Activated T-cell treated with anti-CD3 and anti-CD28 coated beads, Interleukin-2, amount 50 U/mL, for 72 hours (primary cell): ENCODE data around the gene LRMDA. TPM values are rescaled to one million over a fixed set of nuclear protein-coding genes. Genes with fewer than 3 reads are reported as not detected.

Experiments
- ATAC-seq, 2 donors: fragments of 150-1000 bp; cut with Tn5 transposase; replicated peaks in 1 of 2; 2 replicates each; pipeline ENCODE4 v1.10.0; 2021; ENCODE audit warnings: moderate library complexity in 2 of 2, mild to moderate bottlenecking in 1 of 2
- DNase-seq, 2 donors: peaks; one replicate each; pipeline ENCODE4 v3.0.0; 2021 to 2022; ENCODE audit warnings: mixed read lengths in 1 of 2
- H3K27ac Mint-ChIP-seq: one replicate; pipeline ENCODE4 v1.8.0; 2022; ENCODE audit warnings: mild to moderate bottlenecking, moderate library complexity, mixed read lengths
- H3K27me3 Mint-ChIP-seq: one replicate; pipeline ENCODE4 v1.8.0; 2022; ENCODE audit warnings: low read depth, mixed read lengths
- H3K36me3 Mint-ChIP-seq, 2 donors: one replicate each; pipeline ENCODE4 v1.8.0; 2022; ENCODE audit warnings: mixed read lengths in 2 of 2, mild to moderate bottlenecking in 1 of 2; ENCODE audit not compliant: insufficient read depth in 2 of 2
- H3K4me1 Mint-ChIP-seq: one replicate; pipeline ENCODE4 v1.8.0; 2022; ENCODE audit warnings: low read depth, mixed read lengths
- H3K4me3 Mint-ChIP-seq, 2 donors: one replicate each; pipeline ENCODE4 v1.8.0; 2022; ENCODE audit warnings: mild to moderate bottlenecking in 2 of 2, mixed read lengths in 2 of 2, moderate library complexity in 2 of 2
- H3K9me3 Mint-ChIP-seq, 2 donors: one replicate each; pipeline ENCODE4 v1.8.0; 2022; ENCODE audit warnings: mixed read lengths in 2 of 2
- total RNA-seq, 2 donors: library from RNA; stranded (reverse); gene quantifications; one replicate each; pipeline ENCODE4 v1.2.3, GENCODE V29; 2022

The LRMDA gene
- total RNA-seq, 2 donors from 2014 or later, result not detected

DNA sequence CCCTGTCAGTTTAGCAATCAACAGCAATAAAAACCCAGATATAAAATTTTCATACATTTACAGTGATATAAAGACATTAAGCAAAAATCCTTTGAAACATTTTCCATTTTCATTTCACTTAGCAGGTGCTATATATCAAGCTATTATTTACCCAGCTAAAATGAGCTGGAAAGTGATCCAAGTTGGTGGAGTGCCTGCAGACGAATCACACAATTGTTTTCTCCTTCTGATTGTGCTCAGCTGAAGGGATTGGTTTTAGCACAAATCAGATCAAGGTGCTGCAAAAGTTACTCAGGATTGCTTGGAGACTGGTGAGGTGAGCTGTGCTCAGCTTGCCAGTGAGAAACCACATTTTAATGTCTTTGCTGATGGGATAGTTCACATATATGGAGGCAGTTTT, 138.1 kb downstream of the LRMDA start:
- no peaks in the 10 kb centered on the region for H3K27me3 Mint-ChIP-seq
- ATAC-seq (no peak), DNase-seq (no peak)
- H3K9me3 Mint-ChIP-seq, result peaks cover 4 to 12% of the 10 kb centered on the region in 2 donors
- peaks cover 0 to 1% of the 10 kb centered on the region in 2 donors for H3K36me3 Mint-ChIP-seq
- no peaks in the 10 kb centered on the region for H3K4me1 Mint-ChIP-seq
- no peak overlapping the region for H3K27ac Mint-ChIP-seq
- H3K4me3 Mint-ChIP-seq, result no peak overlapping the region

DNA sequence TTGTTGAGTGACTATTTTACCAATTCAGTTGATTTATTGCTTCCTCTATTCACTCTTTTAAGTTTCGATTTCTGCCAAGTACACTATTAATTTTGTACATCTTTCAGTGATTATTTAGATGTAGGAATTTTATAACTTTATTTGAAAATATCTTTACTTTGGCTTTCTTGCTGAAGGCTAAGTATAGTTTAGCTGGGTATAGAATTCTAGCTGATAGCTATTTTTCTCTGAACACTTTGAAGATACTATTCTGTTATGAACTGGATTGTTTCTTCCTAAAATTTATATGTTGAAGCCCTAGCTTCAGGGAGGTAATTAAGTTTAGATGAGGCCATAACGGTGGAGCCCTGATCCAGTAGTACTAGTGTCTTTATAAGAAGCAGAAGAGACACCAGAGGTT, 141.1 kb downstream of the LRMDA start:
- no peak overlapping the region for H3K4me3 Mint-ChIP-seq
- H3K4me1 Mint-ChIP-seq, result no peaks in the 10 kb centered on the region
- no peaks in the 10 kb centered on the region for H3K27me3 Mint-ChIP-seq
- DNase-seq, result no peak
- peaks cover 1 to 18% of the 10 kb centered on the region in 2 donors for H3K9me3 Mint-ChIP-seq
- no peak overlapping the region for H3K27ac Mint-ChIP-seq
- H3K36me3 Mint-ChIP-seq, result peaks cover 0 to 4% of the 10 kb centered on the region in 2 donors
- ATAC-seq, result no peak

DNA sequence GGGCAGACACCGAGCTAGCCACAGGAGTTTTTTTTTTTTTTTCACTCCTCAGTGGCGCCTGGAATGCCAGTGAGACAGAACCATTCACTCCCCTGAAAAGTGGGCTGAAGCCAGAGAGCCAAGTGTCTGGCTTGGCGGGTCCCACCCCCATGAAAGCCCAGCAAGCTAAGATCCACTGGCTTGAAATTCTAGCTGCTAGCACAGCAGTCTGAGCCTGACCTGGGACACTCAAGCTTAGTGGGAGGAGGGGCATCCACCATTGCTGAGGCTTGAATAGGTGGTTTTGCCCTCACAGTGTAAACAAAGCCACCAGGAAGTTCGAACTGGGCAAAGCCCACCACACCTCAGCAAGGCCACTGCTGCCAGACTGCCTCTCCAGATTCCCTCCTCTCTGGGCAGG, 144.5 kb downstream of the LRMDA start:
- Mint-ChIP-seq H3K27me3 (no peaks in the 10 kb centered on the region), H3K27ac (no peak overlapping the region), H3K4me1 (no peaks in the 10 kb centered on the region), H3K9me3 (peaks cover 11 to 31% of the 10 kb centered on the region in 2 donors), H3K36me3 (peaks cover 0 to 5% of the 10 kb centered on the region in 2 donors), H3K4me3 (no peak overlapping the region)
- no peak for ATAC-seq
- no peak for DNase-seq

DNA sequence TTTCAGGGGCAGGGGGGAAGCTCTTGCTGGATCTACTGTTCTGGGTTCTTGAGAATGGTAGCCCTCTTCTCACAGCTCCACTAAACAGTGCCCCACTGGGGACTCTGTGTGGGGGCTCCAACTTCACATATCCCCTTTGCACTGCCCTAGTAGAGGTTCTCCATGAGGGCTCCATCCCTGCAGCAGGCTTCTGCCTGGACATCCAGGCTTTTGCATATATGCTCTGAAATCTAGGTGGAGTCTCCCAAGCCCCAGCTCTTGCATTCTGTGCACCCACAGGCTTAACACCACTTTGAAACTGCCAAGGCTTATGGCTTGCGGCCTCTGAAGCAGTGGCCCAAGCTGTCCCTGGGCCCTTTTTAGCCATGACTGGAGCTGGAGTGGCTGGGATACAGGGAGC, 150.7 kb downstream of the LRMDA start:
- H3K9me3 Mint-ChIP-seq, result peaks cover 21 to 34% of the 10 kb centered on the region in 2 donors
- H3K27me3 Mint-ChIP-seq, result no peaks in the 10 kb centered on the region
- no peaks in the 10 kb centered on the region for H3K4me1 Mint-ChIP-seq
- no peak for DNase-seq
- no peak for ATAC-seq
- H3K4me3 Mint-ChIP-seq, result no peak overlapping the region
- H3K36me3 Mint-ChIP-seq, result peaks cover 3 to 11% of the 10 kb centered on the region in 2 donors
- H3K27ac Mint-ChIP-seq, result no peak overlapping the region

DNA sequence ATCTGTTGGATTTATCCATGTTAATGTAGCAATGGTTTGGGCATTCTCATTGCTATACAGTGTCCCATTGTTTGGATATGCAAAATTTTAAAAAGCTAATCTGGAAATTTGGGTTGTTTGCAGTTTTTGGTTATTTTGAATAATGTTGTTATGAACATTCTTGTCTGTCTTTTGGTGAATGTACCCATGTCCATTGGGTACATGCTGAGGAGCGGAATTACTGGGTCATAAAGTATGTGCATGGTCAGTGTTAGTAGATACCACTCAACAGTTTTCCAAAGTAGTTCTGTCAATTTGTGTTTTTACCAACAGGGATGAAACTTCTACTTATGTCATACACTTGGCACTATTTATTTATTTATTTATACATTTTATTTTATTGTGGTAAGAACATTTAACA, 153.9 kb downstream of the LRMDA start:
- peaks cover 8% of the 10 kb centered on the region for H3K27me3 Mint-ChIP-seq
- H3K9me3 Mint-ChIP-seq, result peaks cover 11 to 17% of the 10 kb centered on the region in 2 donors
- DNase-seq, result no peak
- no peak for ATAC-seq
- no peak overlapping the region for H3K27ac Mint-ChIP-seq
- no peaks in the 10 kb centered on the region for H3K4me1 Mint-ChIP-seq
- H3K36me3 Mint-ChIP-seq, result peaks cover 3 to 10% of the 10 kb centered on the region in 2 donors
- no peak overlapping the region for H3K4me3 Mint-ChIP-seq

DNA sequence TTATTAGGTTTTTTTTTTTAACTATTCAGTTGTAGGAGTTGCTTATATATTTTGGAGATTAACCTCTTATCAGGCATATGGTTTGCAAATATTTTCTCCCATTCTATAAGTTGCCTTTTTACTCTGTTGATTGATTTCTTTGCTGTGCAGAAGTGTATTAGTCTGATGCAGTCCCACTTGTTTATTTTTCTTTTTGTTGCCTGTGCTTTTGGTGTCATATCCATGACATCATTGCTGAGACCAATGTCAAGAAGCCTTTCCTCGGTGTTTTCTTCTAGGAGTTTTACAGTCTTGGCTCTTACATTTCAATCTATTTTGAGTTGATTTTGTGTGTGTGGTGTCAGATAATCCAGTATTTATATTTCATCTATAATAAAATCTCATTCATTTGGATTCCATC, 155.4 kb downstream of the LRMDA start:
- Mint-ChIP-seq H3K36me3 (peaks cover 3 to 7% of the 10 kb centered on the region in 2 donors), H3K27ac (no peak overlapping the region), H3K4me1 (no peaks in the 10 kb centered on the region), H3K27me3 (peaks cover 8% of the 10 kb centered on the region), H3K9me3 (peaks cover 9 to 13% of the 10 kb centered on the region in 2 donors), H3K4me3 (no peak overlapping the region)
- DNase-seq, result no peak
- no peak for ATAC-seq

DNA sequence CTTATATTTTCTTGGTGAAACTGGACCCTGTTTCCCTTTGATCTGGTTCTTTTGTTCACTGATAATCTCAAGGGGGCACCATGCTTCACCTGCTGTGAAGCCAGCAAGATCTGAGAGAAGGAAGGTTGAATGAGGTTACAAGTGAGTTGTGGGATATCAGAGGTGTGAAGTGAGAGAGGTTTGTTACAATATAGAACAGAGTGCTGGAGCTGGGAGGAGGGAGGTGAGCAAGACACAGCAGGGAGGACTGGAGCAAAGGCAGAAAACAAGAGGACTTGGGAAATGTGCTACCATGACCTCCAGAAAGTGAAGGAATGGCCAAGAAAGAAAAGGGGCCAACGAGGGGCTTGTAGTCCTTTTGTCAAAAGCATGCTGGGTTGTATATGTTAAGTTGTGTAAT, 156.6 kb downstream of the LRMDA start:
- Mint-ChIP-seq H3K27ac (no peak overlapping the region), H3K9me3 (peaks cover 7 to 9% of the 10 kb centered on the region in 2 donors), H3K36me3 (peaks cover 0 to 2% of the 10 kb centered on the region in 2 donors), H3K4me1 (no peaks in the 10 kb centered on the region), H3K27me3 (peaks cover 8% of the 10 kb centered on the region), H3K4me3 (no peak overlapping the region)
- ATAC-seq (no peak), DNase-seq (no peak)

DNA sequence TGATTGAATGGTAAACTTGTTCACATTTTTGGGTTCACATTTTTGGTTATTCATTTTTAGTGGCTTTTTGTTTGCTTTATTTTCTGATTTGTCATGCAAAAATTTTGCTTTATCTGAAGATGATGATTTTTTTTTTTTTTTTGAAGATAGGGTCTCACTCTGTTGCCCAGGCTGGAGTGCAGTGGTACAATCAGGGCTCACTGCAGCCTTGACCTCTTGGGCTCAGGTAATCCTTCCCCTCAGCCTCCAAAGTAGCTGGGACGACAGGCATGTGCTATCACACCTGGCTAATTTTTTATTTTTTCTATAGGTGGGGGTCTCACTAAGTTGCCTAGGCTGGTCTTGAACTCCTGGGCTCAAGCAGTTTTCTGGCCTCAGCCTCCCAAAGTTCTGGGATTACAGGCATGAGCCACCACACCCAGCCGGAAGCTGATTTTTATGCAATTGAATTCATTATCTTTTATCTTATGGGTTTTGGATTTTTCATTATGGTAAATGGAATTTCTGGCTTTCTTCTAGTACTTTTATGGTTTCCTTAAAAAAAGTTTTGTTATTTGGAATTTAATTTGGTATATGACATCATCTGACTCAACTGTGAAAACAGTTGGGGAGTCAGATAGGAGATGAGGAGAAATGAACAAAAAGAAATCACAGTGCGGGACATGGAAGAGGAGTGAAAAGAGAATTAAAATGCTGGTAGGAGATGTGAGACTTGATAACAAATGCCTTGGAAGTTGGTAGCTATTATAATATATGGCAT, 158.7 kb downstream of the LRMDA start:
- no peak overlapping the region for H3K4me3 Mint-ChIP-seq
- H3K9me3 Mint-ChIP-seq, result no peaks in the 10 kb centered on the region
- H3K27ac Mint-ChIP-seq, result no peak overlapping the region
- DNase-seq, result no peak
- H3K4me1 Mint-ChIP-seq, result no peaks in the 10 kb centered on the region
- ATAC-seq, result no peak
- H3K36me3 Mint-ChIP-seq, result no peaks in the 10 kb centered on the region
- H3K27me3 Mint-ChIP-seq, result peaks cover 8% of the 10 kb centered on the region

DNA sequence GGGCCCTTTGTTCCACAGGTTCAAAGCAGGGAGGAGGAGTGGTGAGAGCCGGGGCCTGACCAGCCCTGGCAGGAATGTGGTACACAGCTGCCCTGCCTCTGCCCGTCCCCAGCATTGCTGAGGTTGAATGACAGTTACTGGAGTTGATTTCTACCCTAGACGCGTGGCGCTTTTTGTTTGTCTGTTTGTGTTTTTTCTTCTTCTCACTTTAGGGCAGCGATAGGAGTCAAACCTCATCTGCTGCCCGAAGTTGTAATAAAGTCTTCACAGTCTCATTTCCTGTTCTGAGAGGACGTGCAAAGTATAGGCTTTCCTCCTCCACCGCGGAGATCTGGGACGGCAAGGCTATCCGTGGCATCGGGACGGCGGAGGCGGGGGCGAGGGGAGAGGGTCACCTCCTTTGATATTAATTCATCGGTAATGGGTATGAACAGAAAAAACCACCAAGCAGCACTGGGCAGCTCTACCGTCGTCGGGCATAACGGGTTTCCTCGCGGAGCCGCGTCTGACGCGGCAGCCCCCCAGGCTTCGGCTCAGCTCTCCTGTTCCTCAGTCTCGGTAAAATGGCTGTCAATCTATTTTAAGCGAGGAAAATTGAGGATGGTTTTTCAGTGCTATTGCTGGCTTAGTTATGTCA, 160.8 kb downstream of the LRMDA start:
- Mint-ChIP-seq H3K4me1 (no peaks in the 10 kb centered on the region), H3K27me3 (peaks cover 15% of the 10 kb centered on the region), H3K27ac (no peak overlapping the region), H3K9me3 (no peaks in the 10 kb centered on the region), H3K36me3 (no peaks in the 10 kb centered on the region), H3K4me3 (no peak overlapping the region)
- ATAC-seq (no peak), DNase-seq (no peak)

DNA sequence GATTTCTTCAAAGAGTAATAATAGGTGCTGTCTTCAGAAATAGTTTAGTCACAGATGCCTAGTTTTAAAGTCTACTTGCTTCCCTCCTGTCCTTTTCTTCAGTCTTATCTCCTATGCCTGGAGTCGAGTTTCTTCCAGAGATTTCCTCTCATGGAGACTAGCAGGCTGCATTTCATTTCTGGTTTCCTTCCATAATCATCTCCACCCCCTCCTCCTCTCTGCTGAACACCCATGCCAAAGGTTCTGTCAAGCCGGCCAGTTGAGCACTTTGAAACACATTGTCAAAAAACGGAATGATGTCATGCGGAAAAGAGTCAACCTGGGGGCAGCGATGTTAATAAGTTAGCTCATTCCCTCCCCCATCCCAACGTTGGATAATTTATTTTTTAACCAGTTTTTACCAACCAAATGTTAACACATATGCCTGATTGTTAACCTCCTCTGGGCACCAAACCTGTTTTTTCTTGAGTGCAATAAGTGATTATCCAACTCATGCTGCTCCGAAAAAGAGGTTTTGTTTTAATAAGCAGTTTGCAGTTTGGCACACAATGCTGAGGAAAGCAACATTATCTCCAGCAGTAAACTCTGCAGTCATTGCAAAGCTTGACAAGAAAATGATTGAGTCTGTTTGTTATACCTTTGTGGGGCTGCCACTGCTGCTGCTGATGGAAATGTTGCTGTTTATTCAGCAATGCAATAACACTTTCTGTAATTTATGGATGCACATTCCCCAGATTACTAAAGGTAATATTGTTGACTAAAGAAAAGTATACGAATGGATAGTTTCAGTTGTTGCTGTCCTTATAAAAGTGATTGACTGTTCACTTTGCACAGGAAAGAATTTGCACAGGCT, 161.6 kb downstream of the LRMDA start:
- no peak for ATAC-seq

DNA sequence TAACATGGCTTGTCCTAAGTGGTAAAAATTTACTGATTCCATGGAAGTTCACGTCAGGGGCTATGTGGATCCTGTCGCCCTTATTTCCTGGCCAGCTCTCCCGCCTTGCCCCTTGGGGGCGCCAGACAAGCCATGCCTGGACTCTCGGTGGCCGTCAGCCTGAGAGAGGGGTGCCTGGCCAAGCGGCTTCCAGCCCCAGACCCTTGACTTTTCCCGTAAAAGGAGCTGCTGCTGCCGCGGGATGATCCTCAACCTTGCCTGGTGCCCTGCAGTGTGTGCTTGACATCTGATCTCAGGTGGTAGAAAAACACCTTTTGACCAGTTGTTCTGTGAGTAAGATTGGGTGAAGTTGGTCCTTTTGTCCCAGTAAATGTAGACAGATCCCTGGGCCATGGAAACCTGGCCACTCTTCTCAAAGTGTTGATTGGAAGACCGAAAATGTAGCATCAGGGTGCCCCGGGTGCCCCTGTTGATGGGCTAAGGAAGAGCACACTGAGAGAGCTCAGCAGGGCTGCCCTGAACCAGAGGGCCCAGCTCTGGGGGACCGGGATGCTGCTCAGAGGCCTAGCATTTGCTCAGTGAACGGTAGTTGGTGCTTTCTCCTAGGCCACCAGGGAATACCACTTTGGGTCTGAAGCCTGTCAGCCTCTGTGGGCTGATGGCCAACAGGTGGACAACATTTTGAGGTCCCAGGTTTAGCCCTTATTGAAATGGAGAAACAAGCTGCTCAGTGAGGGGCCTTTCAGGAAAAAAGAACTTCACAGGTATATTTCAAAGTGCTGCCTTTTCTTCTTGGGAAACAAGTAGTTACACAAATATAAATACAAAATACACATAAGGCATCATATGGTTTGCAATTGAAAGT, 162.5 kb downstream of the LRMDA start:
- no peaks in the 10 kb centered on the region for H3K36me3 Mint-ChIP-seq
- no peak overlapping the region for H3K27ac Mint-ChIP-seq
- H3K9me3 Mint-ChIP-seq, result no peaks in the 10 kb centered on the region
- ATAC-seq, result no peak
- H3K4me1 Mint-ChIP-seq, result no peaks in the 10 kb centered on the region
- no peak overlapping the region for H3K4me3 Mint-ChIP-seq
- no peak for DNase-seq
- H3K27me3 Mint-ChIP-seq, result peaks cover 7% of the 10 kb centered on the region

More for the DNA sequence above, 161.6 kb downstream of the LRMDA start:
- no peaks in the 10 kb centered on the region for H3K4me1 Mint-ChIP-seq
- no peaks in the 10 kb centered on the region for H3K9me3 Mint-ChIP-seq
- no peak overlapping the region for H3K4me3 Mint-ChIP-seq
- H3K36me3 Mint-ChIP-seq, result no peaks in the 10 kb centered on the region
- no peak for DNase-seq
- no peak overlapping the region for H3K27ac Mint-ChIP-seq
- H3K27me3 Mint-ChIP-seq, result peaks cover 9% of the 10 kb centered on the region

DNA sequence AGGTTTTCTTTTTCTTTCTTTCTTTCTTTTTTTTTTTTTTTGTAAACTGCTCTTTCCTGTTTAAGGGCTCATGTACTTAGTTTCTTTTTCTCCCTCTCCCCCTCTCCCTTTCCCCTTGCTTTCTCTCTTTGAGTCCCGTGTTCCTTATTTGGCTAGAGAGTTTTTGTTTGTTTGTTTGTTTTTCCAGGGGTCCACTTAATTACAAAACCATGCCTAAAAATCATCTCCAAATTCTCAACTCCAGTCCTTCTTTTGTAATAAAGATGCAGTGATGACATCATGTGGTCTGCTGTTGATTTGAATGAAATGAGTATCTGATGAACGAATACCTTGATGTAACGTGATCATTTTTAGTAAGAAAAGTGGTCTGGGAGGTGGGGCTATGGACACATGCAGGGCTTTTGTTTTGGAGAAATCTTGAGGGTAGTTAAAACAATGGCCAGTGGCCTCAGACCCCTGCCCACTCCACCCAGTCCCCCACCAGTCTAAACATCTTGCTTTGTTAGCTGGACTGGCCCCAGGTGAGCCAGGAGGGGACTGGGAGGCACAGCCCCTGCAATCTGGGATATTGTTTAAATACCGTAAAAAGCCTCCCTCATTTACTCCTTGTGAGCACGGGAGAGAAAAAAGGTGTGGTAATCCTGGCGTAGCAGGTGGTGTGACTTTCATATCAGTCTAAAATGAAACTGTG, 165.7 kb downstream of the LRMDA start:
- H3K4me1 Mint-ChIP-seq, result no peaks in the 10 kb centered on the region
- H3K36me3 Mint-ChIP-seq, result no peaks in the 10 kb centered on the region
- no peak overlapping the region for H3K27ac Mint-ChIP-seq
- peaks cover 0 to 2% of the 10 kb centered on the region in 2 donors for H3K9me3 Mint-ChIP-seq
- H3K4me3 Mint-ChIP-seq, result no peak overlapping the region
- ATAC-seq, result no peak
- peaks cover 7% of the 10 kb centered on the region for H3K27me3 Mint-ChIP-seq
- no peak for DNase-seq
